IMR-90 (cell line): ENCODE measurements around the gene FGF3. TPM values are rescaled to one million over a fixed set of nuclear protein-coding genes. Genes with fewer than 3 reads are reported as not detected.

ENCODE experiments used
- ATAC-seq: fragments of 200-7000 bp; cut with Tn5 transposase; 2 replicates; pipeline ENCODE4 v1.9.1; 2020; ENCODE audit warnings: low read depth, mild to moderate bottlenecking, moderate library complexity
- BruUV-seq: library from RNA; stranded (reverse); fragments of 400-500 nt; replicated peaks from 2 replicates; lab custom pipeline; 2021; lab: Mats Ljungman, UMichigan
- CTCF ChIA-PET: fragments of 300-600 bp; formaldehyde crosslinking; extraction: SDS; loops from one replicate; lab custom pipeline; 2021; ENCODE audit warnings: antibody characterized with exemption; lab: Yijun Ruan, JAX
- POLR2A ChIA-PET: fragments of 300-600 bp; sonication (Branson Sonifier 250); formaldehyde crosslinking; loops from one replicate; lab custom pipeline; 2022; ENCODE audit warnings: antibody characterized with exemption; ENCODE audit not compliant: unreplicated experiment; lab: Charles Lee
- DNase-seq: peaks from one replicate; pipeline ENCODE4 v3.0.0; 2013
- H2AFZ ChIP-seq: replicated peaks from 2 replicates; pipeline ENCODE3; 2013; ENCODE audit warnings: low read length, mild to moderate bottlenecking; ENCODE audit not compliant: poor library complexity
- H2AK5ac ChIP-seq: 2 replicates; pipeline ENCODE4 v1.6.1; 2013; ENCODE audit warnings: low read depth, low read length, inconsistent platforms
- H2AK9ac ChIP-seq: replicated peaks from 2 replicates; pipeline ENCODE3; 2013; ENCODE audit warnings: mild to moderate bottlenecking, low read depth, low read length, moderate library complexity; ENCODE audit not compliant: poor library complexity
- H2BK120ac ChIP-seq: 2 replicates; pipeline ENCODE4 v1.6.1; 2013; ENCODE audit warnings: low read depth, low read length, inconsistent platforms
- H2BK15ac ChIP-seq: 3 replicates; pipeline ENCODE4 v1.6.1; 2013; ENCODE audit warnings: low read depth, low read length, inconsistent platforms
- H2BK20ac ChIP-seq: 2 replicates; pipeline ENCODE4 v1.6.1; 2013; ENCODE audit warnings: low read depth, mild to moderate bottlenecking, inconsistent platforms, low read length, moderate library complexity
- H2BK5ac ChIP-seq: 2 replicates; pipeline ENCODE4 v1.6.1; 2013; ENCODE audit warnings: mild to moderate bottlenecking, low read depth, low read length, inconsistent platforms; ENCODE audit not compliant: poor library complexity, severe bottlenecking
- H3K14ac ChIP-seq: replicated peaks from 2 replicates; pipeline ENCODE4 v1.6.1; 2013; ENCODE audit warnings: low read depth, low read length, inconsistent platforms
- H3K18ac ChIP-seq: 2 replicates; pipeline ENCODE4 v1.6.1; 2013; ENCODE audit warnings: low read depth, low read length, control low read depth
- H3K23ac ChIP-seq: 2 replicates; pipeline ENCODE4 v1.6.1; 2013; ENCODE audit warnings: low read depth, low read length, inconsistent platforms
- H3K27ac ChIP-seq: 2 replicates; pipeline ENCODE4 v1.5.1; 2013; ENCODE audit warnings: mild to moderate bottlenecking, control low read depth, low read length; ENCODE audit not compliant: insufficient read depth
- H3K27me3 ChIP-seq: 2 replicates; pipeline ENCODE4 v1.6.1; 2013; ENCODE audit warnings: low read length; ENCODE audit not compliant: control insufficient read depth, insufficient read depth
- H3K36me3 ChIP-seq: 2 replicates; pipeline ENCODE4 v1.6.1; 2013; ENCODE audit warnings: low read length, mixed read lengths; ENCODE audit not compliant: control insufficient read depth, insufficient read depth
- H3K4ac ChIP-seq: 2 replicates; pipeline ENCODE4 v1.6.1; 2013; ENCODE audit warnings: low read depth, low read length, inconsistent platforms
- H3K4me1 ChIP-seq: 2 replicates; pipeline ENCODE4 v1.6.1; 2013; ENCODE audit warnings: low read length, mixed read lengths; ENCODE audit not compliant: control insufficient read depth, insufficient read depth
- H3K4me2 ChIP-seq: 2 replicates; pipeline ENCODE4 v1.6.1; 2013; ENCODE audit warnings: low read depth, mild to moderate bottlenecking, control low read depth, low read length, moderate library complexity
- H3K4me3 ChIP-seq: 2 replicates; pipeline ENCODE4 v1.5.1; 2013; ENCODE audit warnings: low read depth, mild to moderate bottlenecking, control low read depth, low read length, moderate library complexity; ENCODE audit not compliant: insufficient read depth
- H3K56ac ChIP-seq: 2 replicates; pipeline ENCODE4 v1.6.1; 2013; ENCODE audit warnings: low read length, inconsistent platforms; ENCODE audit not compliant: insufficient read depth; ENCODE audit errors: extremely low read depth
- H3K79me1 ChIP-seq, 2 experiments: 2 replicates each; pipeline ENCODE4 v1.6.1; 2013; ENCODE audit warnings: low read length in 2 of 2, inconsistent platforms in 1 of 2, low read depth in 1 of 2
- H3K9ac ChIP-seq: 2 replicates; pipeline ENCODE4 v1.6.1; 2013; ENCODE audit warnings: low read depth, low read length, control low read depth
- H3K9me1 ChIP-seq: 2 replicates; pipeline ENCODE4 v1.6.1; 2013; ENCODE audit warnings: low read length, inconsistent platforms; ENCODE audit not compliant: insufficient read depth
- H3K9me3 ChIP-seq: 2 replicates; pipeline ENCODE4 v1.6.1; 2013; ENCODE audit warnings: low read length; ENCODE audit not compliant: control insufficient read depth, insufficient read depth
- H4K20me1 ChIP-seq: 2 replicates; pipeline ENCODE4 v1.6.1; 2013; ENCODE audit warnings: low read length, inconsistent platforms; ENCODE audit not compliant: insufficient read depth
- H4K5ac ChIP-seq: 2 replicates; pipeline ENCODE4 v1.6.1; 2013; ENCODE audit warnings: mild to moderate bottlenecking, low read depth, low read length, control low read depth
- H4K8ac ChIP-seq, 2 experiments: 2 replicates each; pipeline ENCODE4 v1.6.1; 2013; ENCODE audit warnings: low read depth in 2 of 2, low read length in 2 of 2, control low read depth in 1 of 2, inconsistent platforms in 1 of 2
- H4K91ac ChIP-seq: 2 replicates; pipeline ENCODE4 v1.6.1; 2013; ENCODE audit warnings: low read depth, low read length, inconsistent platforms; ENCODE audit not compliant: insufficient read depth
- BHLHE40 ChIP-seq: fragments of 150-350 bp; IDR thresholded peaks from 2 replicates; pipeline ENCODE4 v1.6.1; 2016; ENCODE audit warnings: mild to moderate bottlenecking, low read depth, low read length
- CEBPB ChIP-seq: IDR thresholded peaks from 2 replicates; pipeline ENCODE4 v1.6.1; 2012; ENCODE audit warnings: low read depth, low read length, improper control_type of control experiment
- CHD1 ChIP-seq: IDR thresholded peaks from 2 replicates; pipeline ENCODE4 v1.6.1; 2012; ENCODE audit warnings: low read depth, low read length, improper control_type of control experiment
- CTCF ChIP-seq: conservative IDR thresholded peaks from 2 replicates; pipeline ENCODE4 v1.5.1; 2012; ENCODE audit warnings: mild to moderate bottlenecking, low read depth, low read length, improper control_type of control experiment
- ELK1 ChIP-seq: fragments of 150-350 bp; IDR thresholded peaks from 2 replicates; pipeline ENCODE4 v1.6.1; 2016; ENCODE audit warnings: low read depth, mild to moderate bottlenecking, low read length, moderate library complexity, borderline replicate concordance
- FOS ChIP-seq: fragments of 150-350 bp; IDR thresholded peaks from 2 replicates; pipeline ENCODE4 v1.6.1; 2016; ENCODE audit warnings: low read depth, low read length
- MAFK ChIP-seq: IDR thresholded peaks from 2 replicates; pipeline ENCODE4 v1.6.1; 2012; ENCODE audit warnings: low read depth, low read length, improper control_type of control experiment
- MAZ ChIP-seq: IDR thresholded peaks from 2 replicates; pipeline ENCODE4 v1.6.1; 2012; ENCODE audit warnings: low read depth, mild to moderate bottlenecking, low read length, improper control_type of control experiment, moderate library complexity, borderline replicate concordance
- MXI1 ChIP-seq: IDR thresholded peaks from 2 replicates; pipeline ENCODE4 v1.6.1; 2012; ENCODE audit warnings: low read depth, mild to moderate bottlenecking, low read length, moderate library complexity, borderline replicate concordance
- NFE2L2 ChIP-seq: fragments of 150-350 bp; IDR thresholded peaks from 2 replicates; pipeline ENCODE4 v1.6.1; 2016; ENCODE audit warnings: low read depth, mild to moderate bottlenecking, low read length
- POLR2A ChIP-seq: IDR thresholded peaks from 2 replicates; pipeline ENCODE4 v1.6.1; 2012; ENCODE audit warnings: mild to moderate bottlenecking, low read depth, low read length
- RAD21 ChIP-seq: IDR thresholded peaks from 2 replicates; pipeline ENCODE4 v1.6.1; 2012; ENCODE audit warnings: low read length, improper control_type of control experiment
- RCOR1 ChIP-seq: IDR thresholded peaks from 2 replicates; pipeline ENCODE4 v1.6.1; 2012; ENCODE audit warnings: mild to moderate bottlenecking, low read length, improper control_type of control experiment; ENCODE audit not compliant: insufficient replicate concordance
- SMC3 ChIP-seq: fragments of 150-350 bp; IDR thresholded peaks from 2 replicates; pipeline ENCODE4 v1.6.1; 2016; ENCODE audit warnings: low read depth, mild to moderate bottlenecking, antibody characterized with exemption, low read length, moderate library complexity
- USF2 ChIP-seq: fragments of 150-350 bp; IDR thresholded peaks from 2 replicates; pipeline ENCODE4 v1.6.1; 2017; ENCODE audit warnings: mild to moderate bottlenecking, antibody characterized with exemption, low read length, low read depth
- WGBS, 2 experiments: methylation state at CpG; one replicate each; pipeline versions ENCODE4 v1.1.5 to v1.1.7; 2013; ENCODE audit warnings: missing lambda C conversion rate in 2 of 2; ENCODE audit not compliant: insufficient read length in 1 of 2; ENCODE audit errors: extremely low coverage in 2 of 2; 5-methylcytosine and 5-hydroxymethylcytosine counted together
- dilution Hi-C: fragments of 300-500 bp; cut with HindIII; formaldehyde crosslinking; loops from one replicate; pipeline ENCODE4 v1.14.3; 2018; ENCODE audit warnings: low sequenced_read_pairs; ENCODE audit not compliant: unreplicated experiment
- in situ Hi-C: fragments of 300-500 bp; cut with MboI; formaldehyde crosslinking; loops from 3 replicates; pipeline ENCODE4 v1.14.3; 2019; ENCODE audit warnings: low sequenced_read_pairs, inconsistent platforms, mixed read lengths
- intact Hi-C: fragments of 100-400 bp; cut with micrococcal nuclease; formaldehyde crosslinking; loops from 2 replicates; pipeline ENCODE4 v1.10.0; 2022
- polyA plus RNA-seq, 3 experiments: library from polyadenylated mRNA; depleted of rRNA; stranded (reverse); fragments of >200 nt; gene quantifications; 2 replicates each; pipeline ENCODE4 v1.2.3, GENCODE V29; 2012; ENCODE audit warnings: low replicate concordance in 1 of 3
- total RNA-seq: library from RNA; depleted of rRNA; stranded (reverse); fragments of >200 nt; gene quantifications from 2 replicates; pipeline ENCODE4 v1.2.3, GENCODE V29; 2012

Gene FGF3
- total and polyA plus RNA-seq, 2 of the 4 experiments (the other 2 are of a cell fraction) = not detected

- no peaks in the 10 kb centered on the region for H3K9me1 ChIP-seq
- no peaks in the 10 kb centered on the region for H4K20me1 ChIP-seq
- no peak overlapping the region for H3K18ac ChIP-seq
- H3K4me2 ChIP-seq = no peak overlapping the region
- no peak overlapping the region for H4K91ac ChIP-seq
- DNase-seq (no peak), ATAC-seq (no peak)
- H3K14ac ChIP-seq = no peak overlapping the region
- no peak overlapping the region for H2BK5ac ChIP-seq
- TF ChIP-seq CHD1 = no peak
- TF ChIP-seq MXI1 = no peak
- no peak for TF ChIP-seq POLR2A
- no peak for TF ChIP-seq MAFK
- no peak for TF ChIP-seq RAD21
- TF ChIP-seq CEBPB = no peak
- no peak for TF ChIP-seq RCOR1
- no peak for TF ChIP-seq SMC3
- no peak for TF ChIP-seq FOS
- no peak for TF ChIP-seq MAZ
- TF ChIP-seq BHLHE40 = no peak
- no peak for TF ChIP-seq CTCF
- no peak for TF ChIP-seq ELK1
- TF ChIP-seq USF2 = no peak
- TF ChIP-seq NFE2L2 = no peak
- H3K36me3 ChIP-seq = no peaks in the 10 kb centered on the region
- no CpG with 5 or more reads among the region's 1 CpG for WGBS, 2 experiments
- ChIA-PET POLR2A (no interaction called here), CTCF (no interaction called here)
- H2BK20ac ChIP-seq = no peak overlapping the region
- H3K9me3 ChIP-seq = peaks cover 2% of the 10 kb centered on the region; the same call in 1 of the 2 replicates
- in situ Hi-C loops = no loop called here
- no peak overlapping the region for H2BK15ac ChIP-seq
- no peak overlapping the region for H2AK5ac ChIP-seq
- H3K4me1 ChIP-seq = no peaks in the 10 kb centered on the region
- H3K9ac ChIP-seq = no peak overlapping the region
- H2BK120ac ChIP-seq = no peak overlapping the region
- H2AFZ ChIP-seq = no peak overlapping the region
- H2AK9ac ChIP-seq = no peak overlapping the region
- no TSS peak for BruUV-seq
- no peak overlapping the region for H3K4me3 ChIP-seq
- H4K5ac ChIP-seq = no peak overlapping the region
- H3K27ac ChIP-seq = no peak overlapping the region
- H4K8ac ChIP-seq = no peak overlapping the region
- no peak overlapping the region for H3K23ac ChIP-seq
- peaks cover 45% of the 10 kb centered on the region for H3K27me3 ChIP-seq
- dilution Hi-C loops = no loop called here
- intact Hi-C loops = no loop called here
- H3K79me1 ChIP-seq = no peaks in the 10 kb centered on the region
- H3K4ac ChIP-seq = no peak overlapping the region
- no peak overlapping the region for H3K56ac ChIP-seq
These were observed 24.3 kb upstream of the FGF3 start for GRCh38 chr11:69843529-69843921.
